HG03354 (cell line): ENCODE data around the gene NPHP1.
"Not testable (repeated sequence)": the region's sequence is repeated elsewhere in the genome, so short reads cannot be mapped to it uniquely, and the experiment has no call there.

Source experiments
- ATAC-seq: cut with Tn5 transposase; IDR thresholded peaks from one replicate; pipeline ENCODE4 v1.9.1; 2021; ENCODE audit warnings: mild to moderate bottlenecking; ENCODE audit not compliant: unreplicated experiment, poor library complexity, severe bottlenecking

Gene NPHP1

GRCh38 chr2:110143982-110144381, 60.8 kb downstream of the NPHP1 start:
- peak; percentile 79 for ATAC-seq

GRCh38 chr2:110140401-110140800, 64.4 kb downstream of the NPHP1 start:
- no peak for ATAC-seq

- no peak for ATAC-seq
These were observed 70.8 kb downstream of the NPHP1 start for GRCh38 chr2:110134025-110134424.

GRCh38 chr2:110131166-110131565, 73.6 kb downstream of the NPHP1 start:
- ATAC-seq = no peak

- ATAC-seq = no peak
These were observed 74.1 kb downstream of the NPHP1 start for GRCh38 chr2:110130757-110131156.

- no peak for ATAC-seq
These were observed 77.9 kb downstream of the NPHP1 start for GRCh38 chr2:110126906-110127305.

GRCh38 chr2:110126086-110126773, 78.6 kb downstream of the NPHP1 start:
- no peak for ATAC-seq

GRCh38 chr2:110124939-110125691, 79.7 kb downstream of the NPHP1 start:
- no peak for ATAC-seq

- no peak for ATAC-seq
These were observed 80.6 kb downstream of the NPHP1 start for GRCh38 chr2:110124038-110124825.

- no peak for ATAC-seq
These were observed 83.2 kb downstream of the NPHP1 start for GRCh38 chr2:110121592-110121991.

- ATAC-seq = no peak
These were observed 83.8 kb downstream of the NPHP1 start for GRCh38 chr2:110121052-110121334.

GRCh38 chr2:110120171-110121051, 84.4 kb downstream of the NPHP1 start:
- ATAC-seq = no peak

GRCh38 chr2:110116033-110116710, 88.6 kb downstream of the NPHP1 start:
- ATAC-seq = no peak

- ATAC-seq = no peak
These were observed 89.4 kb downstream of the NPHP1 start, which contains the start of gene MALL for GRCh38 chr2:110115291-110116032. Gene MALL, minus strand, starts transcription at chr2:110115822. Its CDS starts 30 bp downstream, at chr2:110115792.

- ATAC-seq = no peak
These were observed 90.0 kb downstream of the NPHP1 start for GRCh38 chr2:110114831-110115255.

- ATAC-seq = no peak
These were observed 90.7 kb downstream of the NPHP1 start for GRCh38 chr2:110113961-110114591.

GRCh38 chr2:110108291-110108690, 96.5 kb downstream of the NPHP1 start:
- not testable (repeated sequence) for ATAC-seq
